Germinal center (tissue), 1 donor: ENCODE data around the gene RHBDF2.
A peak's percentile ranks its signal among the peaks of the same experiment; 100 is the strongest.

Source experiments
- DNase-seq: peaks from one replicate; pipeline ENCODE4 v3.0.0; 2012; ENCODE audit warnings: mixed read lengths, low spot score

The RHBDF2 gene

DNA sequence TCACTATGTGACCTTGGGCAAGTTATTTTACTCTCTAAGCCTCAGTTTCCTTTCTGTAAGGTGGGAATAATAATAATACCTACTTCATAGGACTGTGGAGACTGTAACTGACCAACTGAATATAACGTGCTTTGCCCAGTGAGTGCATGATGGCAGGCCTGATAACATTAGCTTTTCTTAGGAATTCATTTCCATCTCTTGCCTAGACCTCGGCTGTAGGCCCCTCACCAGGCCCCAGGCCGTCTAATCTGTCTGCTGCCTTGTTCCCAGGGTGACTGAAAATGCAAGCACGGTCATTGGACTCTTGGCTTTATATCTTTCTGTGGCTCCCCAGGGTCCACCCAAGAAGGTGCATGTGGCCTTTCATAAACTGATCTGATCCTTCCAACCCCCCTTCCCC, 41.5 kb downstream of the RHBDF2 start:
- no peak for DNase-seq

DNA sequence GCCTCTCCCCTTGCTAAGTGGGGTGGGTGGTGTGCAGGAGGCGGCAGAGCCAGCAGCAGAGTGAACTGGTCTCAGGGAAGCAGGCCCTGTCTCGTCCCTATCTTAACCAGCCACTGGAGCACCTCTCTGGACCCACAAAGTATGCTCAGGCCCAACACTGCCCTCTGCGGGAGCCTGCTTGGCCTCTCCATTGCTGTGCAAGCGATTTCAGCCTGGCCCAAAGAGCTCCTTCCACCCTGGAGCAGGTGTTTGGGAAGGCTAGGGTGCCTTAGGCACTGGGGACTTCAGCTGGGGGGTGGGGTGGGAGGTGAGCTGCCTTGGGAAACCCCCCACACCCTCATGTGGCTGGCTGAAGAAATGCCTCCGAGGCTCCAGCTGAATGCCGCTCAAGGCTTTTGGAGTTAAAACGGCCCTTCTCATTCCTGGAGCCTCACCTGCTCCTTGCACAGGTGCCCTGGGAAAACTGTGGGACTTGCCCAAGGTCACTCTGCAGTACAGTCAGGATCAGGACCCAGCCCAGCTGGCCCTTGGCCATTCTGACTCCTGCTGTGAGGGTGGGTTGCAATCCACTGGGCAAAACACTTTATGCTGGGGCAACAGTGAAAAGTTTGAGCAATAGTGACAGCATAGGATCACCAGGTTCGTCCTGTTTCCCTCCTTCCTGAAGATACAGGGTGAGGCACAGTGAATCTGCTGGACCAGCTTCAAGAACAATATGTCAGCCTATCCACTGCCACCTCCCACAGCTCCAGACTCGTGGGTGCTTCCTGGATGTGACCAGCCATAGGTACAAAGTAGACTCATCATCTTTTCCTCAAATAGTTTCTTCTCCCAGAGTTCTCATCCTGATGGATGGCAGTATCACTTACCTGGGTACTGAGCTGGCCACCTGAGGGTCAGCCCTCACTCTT, 42.4 kb downstream of the RHBDF2 start:
- peak; percentile 59 for DNase-seq

DNA sequence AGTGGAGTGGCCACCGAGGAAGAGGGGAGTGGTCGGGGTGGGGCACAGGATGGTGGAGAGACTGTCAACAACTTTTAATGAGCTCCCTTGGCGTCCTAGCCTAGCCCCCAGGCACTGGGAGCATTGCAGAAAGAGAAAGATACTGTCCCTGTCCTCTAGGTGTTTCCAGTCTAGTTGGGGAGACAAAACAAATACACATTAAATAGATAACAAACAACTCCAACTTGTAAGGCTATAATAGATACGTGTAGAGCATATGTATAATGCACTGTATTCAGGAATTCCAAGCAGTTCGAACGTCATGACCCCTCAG, 47.8 kb downstream of the RHBDF2 start:
- no peak for DNase-seq

DNA sequence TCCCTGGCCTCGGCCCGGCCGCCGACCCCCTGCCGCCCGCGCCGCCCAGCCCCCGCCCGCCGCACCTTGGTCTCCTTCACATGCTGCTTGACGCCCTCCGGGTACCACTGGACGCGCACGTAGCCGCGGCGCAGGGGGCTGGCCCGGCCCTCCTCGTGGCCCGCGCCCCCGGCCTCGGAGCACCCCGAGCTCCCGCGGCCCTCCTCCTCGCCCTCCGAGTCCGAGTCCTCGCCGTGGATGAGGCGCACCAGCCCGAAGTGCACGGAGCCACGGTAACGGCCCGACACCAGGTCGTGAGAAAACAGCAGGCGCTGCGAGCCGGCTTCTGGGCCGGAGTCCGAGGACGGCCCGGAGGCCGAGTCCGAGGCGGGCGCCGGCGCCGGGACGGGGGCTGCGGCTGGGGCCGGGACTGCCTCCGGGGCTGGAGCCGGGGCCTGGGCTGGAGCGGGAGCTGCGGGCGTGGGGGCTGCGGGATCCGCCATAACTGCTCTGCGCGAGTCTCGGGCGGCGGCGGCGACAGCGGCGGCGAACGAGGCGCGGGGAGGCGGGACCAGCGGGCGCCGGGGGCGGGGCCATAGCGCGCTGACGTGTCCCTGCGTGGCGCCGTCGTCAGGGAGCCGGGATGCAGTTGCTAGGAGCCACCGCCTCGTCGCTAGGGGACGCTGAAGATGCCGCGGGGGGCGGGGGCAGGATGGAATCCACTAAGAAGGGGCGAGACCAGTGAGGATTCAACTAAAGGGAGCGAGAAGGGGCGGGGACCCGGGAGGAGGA, 48.4 kb downstream of the RHBDF2 start, which contains the start of gene UBE2O:
Gene UBE2O, minus strand, starts transcription at position 493 of the 771 bp plus-strand sequence. Its CDS starts 11 bp downstream, at position 482.
- peak; percentile 96 for DNase-seq

DNA sequence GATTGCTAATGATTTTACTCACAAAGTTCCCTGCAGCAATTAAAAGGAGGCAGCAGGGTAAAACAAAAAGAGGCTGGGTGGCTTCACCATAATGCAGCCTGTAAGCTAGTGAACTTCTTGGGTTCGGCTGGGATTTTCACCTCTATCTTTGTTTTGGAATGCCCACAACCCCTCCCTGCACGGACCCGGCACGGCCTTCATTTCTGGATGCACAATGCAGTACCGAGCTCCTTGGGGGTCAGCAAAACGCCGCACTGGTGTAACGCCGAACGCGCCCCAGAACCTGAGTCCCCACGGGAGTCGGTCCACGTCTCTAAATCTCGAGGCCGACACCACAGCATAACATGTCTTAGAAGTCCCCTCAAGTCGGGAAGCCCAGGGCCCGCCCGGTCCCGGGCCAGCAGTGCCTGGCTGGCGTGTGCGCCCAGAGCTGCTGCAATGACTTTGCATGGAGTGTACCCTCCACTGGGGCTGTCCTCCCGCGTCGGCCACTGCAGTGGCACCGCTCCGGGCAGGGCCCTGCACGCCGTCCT, 49.0 kb downstream of the RHBDF2 start:
- DNase-seq = peak; percentile 46

DNA sequence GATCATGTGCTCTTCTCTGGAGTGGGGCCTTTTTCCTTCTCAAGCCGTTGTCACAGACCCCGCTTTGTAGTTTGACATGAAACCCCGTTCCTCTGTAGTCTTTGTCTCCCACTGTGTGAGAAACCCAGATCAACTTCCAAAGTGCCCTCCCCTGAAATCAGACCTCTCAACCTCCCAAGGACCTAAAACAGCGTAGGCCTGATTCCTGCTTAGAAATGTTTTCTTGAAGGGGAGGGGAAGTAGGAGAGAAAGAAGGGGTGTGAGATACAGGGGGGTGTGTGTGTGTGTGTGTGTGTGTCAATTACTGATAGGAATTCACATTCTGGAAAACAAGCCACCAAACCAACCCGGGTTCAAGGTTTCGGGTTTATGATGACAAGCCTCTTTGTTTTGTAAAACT, 49.7 kb downstream of the RHBDF2 start:
- DNase-seq = no peak

DNA sequence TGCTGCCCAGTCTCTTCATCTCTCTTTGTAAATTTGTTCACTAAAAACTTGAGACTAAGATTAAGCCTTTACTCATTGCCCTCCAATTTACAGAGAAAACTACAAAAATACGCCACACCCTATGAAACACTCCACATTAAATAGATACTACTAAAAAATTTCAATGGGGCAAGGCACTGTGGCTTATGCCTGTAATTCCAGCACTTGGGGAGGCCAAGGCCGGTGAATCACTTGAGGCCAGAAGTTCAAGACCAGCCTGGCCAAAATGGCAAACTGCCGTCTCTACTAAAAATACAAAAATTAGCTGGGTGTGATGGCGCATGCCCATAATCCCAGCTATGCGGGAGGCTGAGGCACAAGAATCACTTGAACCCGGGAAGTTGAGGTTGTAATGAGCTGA, 52.1 kb downstream of the RHBDF2 start:
- no peak for DNase-seq

DNA sequence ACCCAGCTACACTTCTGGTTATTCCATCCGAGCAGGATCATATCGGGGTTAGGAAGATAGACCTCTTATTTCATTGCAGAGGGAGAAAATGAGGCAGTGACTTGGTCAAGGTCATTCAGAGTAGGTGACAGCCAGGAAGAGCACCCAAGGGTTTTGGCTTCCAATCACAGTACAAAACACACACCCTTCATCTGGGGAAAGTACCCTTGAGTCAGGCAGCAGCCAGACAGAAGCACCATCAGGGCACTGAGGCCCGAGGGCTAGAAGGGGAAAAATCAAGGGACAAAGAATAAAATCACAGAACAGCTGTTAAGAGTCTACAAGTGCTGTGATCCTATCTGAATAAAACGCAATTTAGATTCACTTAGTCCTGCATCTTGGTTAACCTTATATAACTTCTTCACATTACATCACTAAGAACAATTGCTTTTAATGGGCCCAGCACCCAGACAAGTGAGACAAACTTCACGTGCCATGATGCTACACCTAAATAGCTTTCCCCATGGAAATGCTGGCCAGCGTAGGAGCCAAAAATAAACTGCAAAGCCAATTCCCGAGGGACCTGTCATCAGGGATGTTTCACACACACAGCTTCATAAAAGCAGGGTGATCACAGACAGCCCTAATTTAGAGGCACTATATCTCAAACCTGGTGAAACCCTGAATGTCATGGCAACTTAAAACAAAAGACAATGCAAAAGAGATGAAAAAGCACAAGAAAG, 53.1 kb downstream of the RHBDF2 start:
- DNase-seq = no peak

DNA sequence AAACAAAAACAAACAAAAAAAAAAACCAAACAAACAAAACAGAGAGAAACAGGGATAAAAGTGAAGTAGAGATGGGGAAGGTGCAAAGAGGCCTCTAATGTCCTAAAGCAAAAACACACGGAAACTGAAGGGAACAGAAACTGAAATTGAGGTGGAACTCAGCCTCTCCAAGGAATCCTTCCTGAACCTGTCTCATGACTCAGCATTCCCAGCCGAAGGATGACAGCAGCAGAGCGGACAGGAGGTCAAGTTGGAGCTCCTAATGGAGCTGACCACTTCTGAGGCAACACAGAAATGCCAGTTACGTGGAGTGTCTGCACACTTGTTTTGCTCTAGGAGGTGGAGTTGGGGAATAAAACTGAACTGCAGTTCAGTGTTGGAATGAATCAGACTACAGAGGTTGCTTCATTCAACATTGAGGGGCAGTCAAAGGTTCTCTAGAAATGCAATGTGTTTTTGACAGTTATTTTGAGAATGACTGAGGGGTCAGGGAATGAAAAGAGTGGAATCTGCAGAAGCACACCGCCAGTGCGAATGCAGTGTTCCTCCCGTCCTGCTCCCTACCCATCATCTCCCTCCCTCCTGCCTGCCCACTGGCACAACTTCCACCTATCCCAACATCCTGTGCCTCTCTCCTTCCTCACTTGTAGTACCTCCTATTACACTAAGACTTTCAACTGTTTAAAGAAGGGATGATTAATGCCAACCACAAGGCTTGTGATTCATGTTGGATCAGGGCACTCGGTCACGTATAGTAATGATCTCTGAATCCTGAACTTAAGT, 54.6 kb downstream of the RHBDF2 start:
- no peak for DNase-seq

DNA sequence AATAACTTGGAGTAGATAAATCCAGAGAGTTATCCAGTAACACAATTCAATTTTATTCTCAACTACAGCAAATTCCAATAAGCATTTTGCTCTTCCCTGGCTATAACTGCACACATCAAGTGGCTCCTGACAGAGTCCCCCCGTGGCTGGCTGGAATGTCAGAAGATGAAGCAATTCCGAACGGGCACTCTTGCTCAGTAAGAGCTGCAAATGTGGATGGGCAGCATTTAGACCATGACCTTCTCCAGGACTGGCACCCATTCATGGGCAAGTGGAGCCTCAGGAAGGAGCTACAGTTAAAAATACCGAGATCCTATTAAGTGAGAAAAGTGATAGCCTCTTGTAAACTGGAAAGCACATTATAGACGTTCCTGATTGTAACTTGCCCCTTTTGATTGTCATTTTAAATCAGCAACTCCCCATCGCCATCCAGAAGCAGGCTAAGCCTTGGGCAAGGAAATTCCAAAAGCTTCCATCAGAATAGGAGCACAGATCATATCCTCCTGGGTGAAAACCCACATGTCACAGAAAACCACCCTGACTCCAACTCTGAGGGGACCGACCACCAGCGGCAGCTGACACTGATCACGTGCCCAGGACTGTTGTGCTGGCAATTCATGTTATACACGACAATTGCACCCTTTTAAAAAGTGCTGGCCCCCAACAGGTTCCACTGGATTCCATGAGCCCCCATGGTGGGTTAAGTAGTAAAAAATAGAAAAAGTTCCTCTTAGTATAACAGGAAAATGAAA, 55.4 kb downstream of the RHBDF2 start:
- no peak for DNase-seq

DNA sequence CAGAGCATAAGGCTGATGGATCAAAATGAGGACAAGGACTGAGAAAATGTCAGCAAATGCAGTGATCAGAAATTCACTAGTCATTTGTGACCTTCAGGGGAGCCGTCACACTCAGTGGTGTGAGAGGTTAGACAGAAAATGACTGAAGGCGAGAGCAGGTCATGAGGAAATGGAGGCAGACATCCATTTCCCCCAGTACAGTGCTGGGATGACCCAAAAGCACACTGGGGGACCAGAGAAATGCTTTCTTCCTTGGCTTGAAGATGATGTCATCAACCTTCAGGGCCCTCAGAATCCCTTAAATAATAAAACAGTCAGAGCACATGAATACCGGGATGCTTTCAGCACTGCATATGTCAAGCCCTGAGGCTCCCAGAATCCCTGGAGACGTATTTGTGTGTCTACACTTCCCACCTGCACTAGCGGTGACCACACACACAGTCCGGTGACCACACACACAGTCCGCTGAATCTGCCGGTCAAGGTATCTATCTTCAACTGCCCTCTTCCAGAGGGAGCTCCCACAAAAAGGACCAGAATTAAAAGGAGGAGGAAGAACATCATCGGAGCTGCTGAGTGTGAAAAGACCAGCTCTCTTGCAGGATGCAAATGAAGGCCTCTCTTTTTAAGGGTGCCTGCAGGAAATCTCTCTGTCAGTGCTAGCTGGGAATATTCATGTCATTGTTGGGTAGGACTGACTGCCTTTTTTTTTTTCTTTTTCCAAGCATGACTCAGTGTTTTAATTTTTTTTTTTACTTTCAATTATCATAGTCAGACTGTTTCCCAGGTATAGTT, 56.5 kb downstream of the RHBDF2 start:
- no peak for DNase-seq

DNA sequence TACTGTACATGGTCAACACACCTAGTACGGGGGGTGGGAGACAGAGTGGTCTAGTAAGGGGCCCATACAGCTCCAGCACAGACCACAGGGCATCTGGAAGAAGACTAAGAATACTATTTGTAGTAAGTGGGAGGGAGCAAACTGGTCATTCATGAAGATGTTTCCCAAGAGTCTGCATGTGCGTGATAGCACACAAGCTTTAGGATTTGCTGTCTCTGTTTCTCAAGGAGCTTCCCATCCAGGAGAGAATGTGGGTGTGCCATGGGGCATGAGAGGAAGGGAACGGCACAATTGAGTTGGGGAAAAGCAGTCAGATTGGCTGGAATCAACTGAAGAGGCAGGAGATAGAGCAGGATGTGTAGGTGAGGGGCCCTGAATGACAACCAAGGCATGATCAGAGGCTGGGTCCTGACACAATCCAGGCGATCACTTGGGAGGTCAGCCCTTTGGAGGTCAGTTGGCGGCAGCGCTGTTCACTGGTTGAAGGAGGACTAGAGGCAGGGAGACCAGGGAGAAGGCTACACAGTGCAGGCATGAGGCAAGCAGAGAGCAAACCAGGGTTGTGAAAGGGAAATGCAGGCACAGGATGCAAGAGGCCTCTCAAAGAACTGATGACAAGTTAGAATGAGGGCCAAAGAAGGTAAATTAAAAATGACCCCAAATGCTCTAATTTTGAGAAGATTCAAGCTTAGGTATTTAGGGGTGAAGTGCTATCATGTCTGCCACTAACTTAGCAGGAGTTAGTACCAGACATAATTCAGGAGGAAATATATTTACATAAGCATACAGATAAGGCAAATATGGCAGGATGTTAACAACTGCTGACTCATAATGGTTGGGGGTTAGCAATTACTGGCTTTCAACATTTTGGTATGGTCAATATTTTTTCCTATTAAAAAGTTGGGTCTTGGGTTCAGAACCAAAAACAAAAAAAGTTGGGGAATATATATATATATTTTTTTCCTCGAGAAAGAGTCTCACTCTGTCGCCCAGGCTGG, 58.6 kb downstream of the RHBDF2 start:
- no peak for DNase-seq

DNA sequence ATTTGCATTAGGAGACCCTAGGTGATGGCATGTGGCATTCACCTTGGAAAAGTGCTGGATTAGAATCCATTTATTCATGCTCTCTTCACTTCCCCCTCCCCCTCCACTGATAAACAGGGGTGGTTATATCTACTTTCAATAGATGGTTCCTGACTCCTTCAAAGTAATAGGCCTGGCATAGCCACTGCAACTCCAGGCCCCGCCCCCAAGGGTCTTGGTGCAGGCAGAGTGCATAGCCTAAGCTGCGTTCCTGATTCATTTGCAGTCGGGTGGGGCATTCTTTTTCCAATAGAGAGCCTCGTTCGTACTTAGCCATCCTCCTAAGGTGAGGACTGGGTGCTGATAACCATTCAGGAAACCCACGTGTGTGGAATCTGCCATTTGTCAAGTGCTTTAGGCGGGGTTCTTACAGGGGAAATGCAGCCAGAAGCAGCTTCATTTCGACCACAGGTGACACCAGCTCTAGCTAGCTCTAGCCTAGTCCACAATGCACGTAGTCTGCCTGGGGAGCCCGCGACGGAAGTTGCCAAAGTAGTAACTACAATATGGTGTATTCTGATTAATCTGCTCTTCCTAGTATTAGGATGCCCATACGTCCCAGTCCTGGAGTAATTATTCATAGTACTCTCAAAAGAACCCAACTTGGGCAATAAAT, 59.4 kb downstream of the RHBDF2 start:
- DNase-seq = no peak

DNA sequence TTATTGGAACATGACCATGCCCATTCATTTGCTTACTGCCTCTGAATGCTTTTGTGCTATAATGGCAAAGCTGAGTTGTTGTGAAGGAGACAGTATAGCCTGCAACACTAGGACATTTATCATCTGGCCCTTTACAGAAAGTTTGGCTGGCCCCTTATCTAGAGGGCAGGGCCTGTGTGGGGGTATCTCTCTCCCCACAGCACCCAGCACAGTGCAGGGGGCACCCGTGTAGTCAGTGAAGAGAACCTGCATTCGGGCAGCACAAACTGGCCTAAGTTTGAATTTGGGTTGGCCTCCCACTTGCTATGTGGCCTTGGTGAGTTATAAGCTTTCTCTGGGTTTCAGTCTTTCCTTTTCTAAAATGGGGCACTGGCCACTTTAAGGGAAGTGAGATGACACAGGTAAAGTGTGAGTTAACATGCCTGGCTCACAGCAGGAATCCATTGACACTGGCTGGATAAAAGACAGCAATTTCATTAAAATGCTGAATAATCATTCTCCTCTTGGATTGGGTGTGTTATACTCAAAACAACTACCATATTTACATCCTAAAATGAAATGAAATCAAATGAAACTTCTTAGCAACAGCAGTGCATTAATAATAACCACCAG, 60.4 kb downstream of the RHBDF2 start:
- no peak for DNase-seq

DNA sequence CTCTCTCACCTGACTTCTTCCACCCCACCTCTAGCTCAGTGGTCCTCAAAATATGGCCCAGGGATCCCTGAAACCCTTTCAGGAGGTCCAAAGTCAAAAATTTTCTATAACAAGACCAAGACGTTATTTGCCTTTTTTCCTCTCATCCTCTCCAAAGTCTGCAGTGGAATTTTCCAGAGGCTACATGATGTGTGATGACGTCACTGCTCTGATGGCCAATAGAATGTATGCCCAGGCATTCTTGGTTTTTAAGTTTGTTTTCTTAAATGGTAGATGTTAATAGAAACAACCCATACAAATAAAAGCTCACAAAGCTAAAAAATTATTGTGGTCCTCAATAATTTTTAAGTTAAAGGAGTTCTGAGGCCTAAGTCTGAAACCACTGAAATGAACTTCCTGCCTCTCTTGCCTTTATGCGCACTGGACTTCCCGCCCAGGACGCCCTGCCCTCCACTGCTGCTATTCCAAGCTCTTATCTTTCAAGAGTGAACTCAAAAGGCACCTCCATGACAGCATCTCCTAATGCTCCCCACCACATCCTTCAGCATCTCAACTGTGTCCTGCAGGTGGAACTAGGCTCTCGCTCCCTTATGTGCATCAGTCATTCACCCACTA, 61.8 kb downstream of the RHBDF2 start:
- no peak for DNase-seq

DNA sequence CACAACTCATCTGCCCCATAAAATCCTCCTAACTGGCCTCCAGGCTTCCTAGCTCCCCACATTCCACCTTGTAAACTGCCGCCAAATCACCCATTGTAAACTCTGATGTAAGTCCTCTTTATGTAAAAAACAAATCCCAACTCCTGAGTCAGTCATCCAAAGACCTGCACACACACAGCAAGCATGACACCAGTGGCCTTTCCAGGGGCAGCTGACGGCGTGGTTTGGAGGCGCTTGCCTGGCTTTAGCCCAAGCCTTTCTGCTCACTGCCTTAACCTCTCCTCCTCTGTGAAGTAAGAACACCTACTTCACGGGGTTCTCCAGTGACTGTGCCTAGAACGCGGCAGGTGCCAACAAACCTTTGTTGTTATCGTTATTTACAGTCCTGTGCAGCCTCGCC, 62.3 kb downstream of the RHBDF2 start:
- DNase-seq = no peak
